ENCODE data around the gene MYB.

Gene MYB

GRCh38 chr6:135250751-135251497, 69.8 kb downstream of the MYB start:
- no peak for DNase-seq (ENCODE audit: low read depth, low spot score)

DNA sequence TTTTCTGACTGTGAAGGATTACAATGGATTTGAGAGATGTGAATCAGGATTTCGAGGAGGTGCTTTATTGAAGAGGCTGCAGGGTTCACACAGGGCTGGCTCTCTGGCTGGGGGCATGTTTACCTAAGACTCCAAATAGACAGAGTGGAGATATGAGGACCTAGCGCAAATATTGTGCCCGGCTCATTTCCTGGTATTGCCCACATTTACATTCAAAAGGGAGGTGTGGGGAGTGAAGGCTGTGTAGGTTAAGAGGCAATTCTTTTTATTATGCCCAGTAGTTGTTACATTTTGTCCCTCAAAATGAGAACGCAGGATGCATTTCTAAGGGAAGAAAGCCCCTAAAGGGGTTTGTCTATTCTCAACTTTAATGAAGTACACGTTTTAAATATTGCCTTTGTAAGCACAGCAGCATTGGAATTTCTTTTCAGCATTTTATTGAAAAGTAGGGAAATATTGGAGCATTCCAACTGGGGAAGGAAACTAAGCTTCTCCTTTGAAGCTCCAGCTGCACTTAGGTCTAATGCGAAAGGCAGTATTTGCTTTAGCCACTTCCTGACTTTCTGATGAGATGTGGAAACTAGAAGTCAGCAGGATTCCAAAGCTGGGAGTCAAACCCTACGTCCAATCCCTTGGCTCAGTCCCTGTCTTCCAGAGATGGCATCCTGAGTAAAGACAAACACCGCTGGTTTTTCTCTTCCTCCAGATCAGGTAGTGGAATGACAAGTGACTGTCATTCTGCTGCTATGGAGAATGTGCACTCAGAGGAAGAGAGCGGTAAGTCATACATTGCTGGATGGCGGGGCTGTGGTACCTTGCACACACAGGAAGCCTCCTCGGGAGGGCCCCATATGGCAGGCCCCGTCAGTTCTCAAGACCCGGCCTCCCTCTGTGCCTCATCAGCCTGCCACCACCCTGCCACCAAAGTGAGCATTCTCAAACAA, 70.7 kb downstream of the MYB start:
- DNase-seq (ENCODE audit: low read depth, low spot score): no peak

- DNase-seq (ENCODE audit: low read depth, low spot score): no peak
Measured at GRCh38 chr6:135254471-135254870, 73.4 kb downstream of the MYB start.

DNA sequence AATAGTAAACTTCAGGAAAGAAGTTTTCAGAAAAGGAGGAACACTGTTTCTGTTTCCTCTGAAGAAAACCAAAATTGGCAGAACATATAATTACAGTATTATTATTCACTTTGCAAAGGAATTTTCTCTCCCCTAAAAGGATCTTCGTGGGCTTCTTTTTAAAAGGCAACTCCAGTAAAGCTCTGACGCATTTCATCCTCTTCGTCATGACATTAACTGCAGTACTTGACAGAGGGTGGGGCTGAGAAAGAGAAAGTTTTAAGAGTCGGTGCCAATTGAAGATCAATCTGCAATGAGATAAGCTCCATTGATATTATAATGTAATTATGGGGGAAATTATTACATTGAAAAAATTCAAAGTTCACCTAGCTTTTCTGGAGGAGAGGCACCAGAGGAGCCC, 75.8 kb downstream of the MYB start:
- DNase-seq (ENCODE audit: low read depth, low spot score): no peak

GRCh38 chr6:135257631-135258405, 76.7 kb downstream of the MYB start:
- no peak for DNase-seq (ENCODE audit: low read depth, low spot score)

DNA sequence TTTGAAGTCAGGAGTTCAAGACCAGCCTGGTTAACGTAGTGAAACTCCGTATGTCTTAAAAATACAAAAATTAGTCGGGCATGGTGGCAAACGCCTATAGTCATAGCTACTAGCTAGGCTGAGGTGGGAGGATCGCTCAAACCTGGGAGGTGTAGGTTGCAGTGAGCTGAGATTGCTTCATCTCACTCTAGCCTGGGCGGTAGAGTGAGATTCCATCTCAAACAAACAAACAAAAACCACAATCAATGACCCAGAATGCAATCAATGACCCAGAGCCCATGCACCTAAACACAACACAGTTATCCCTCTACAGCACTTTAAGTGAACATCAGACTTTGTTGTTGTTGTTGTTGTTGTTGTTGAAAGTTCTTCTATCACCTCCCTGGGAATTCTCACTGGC, 77.9 kb downstream of the MYB start:
- no peak for DNase-seq (ENCODE audit: low read depth, low spot score)

DNA sequence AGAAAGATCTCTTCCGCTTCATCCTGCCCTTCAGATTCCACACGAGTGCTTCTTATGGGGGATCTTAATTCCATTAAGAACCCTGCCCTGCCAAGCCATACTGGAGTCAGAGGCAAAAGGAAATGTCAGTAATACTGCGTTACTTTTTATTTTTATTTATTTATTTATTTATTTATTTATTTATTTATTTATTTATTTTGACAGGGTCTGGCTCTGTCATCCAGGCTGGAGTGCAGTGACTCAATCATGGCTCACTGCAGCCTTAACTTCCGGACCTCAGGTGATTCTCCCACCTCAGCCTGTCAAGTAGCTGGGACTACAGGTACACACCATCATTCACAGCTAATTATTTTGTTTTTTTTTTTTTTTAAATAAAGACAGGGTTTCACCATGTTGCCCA, 79.5 kb downstream of the MYB start:
- no peak for DNase-seq (ENCODE audit: low read depth, low spot score)

- DNase-seq (ENCODE audit: low read depth, low spot score): no peak
Measured at GRCh38 chr6:135261872-135262725, 81.0 kb downstream of the MYB start.

- no peak for DNase-seq (ENCODE audit: low read depth, low spot score)
Measured at GRCh38 chr6:135265278-135265677, 84.2 kb downstream of the MYB start.

DNA sequence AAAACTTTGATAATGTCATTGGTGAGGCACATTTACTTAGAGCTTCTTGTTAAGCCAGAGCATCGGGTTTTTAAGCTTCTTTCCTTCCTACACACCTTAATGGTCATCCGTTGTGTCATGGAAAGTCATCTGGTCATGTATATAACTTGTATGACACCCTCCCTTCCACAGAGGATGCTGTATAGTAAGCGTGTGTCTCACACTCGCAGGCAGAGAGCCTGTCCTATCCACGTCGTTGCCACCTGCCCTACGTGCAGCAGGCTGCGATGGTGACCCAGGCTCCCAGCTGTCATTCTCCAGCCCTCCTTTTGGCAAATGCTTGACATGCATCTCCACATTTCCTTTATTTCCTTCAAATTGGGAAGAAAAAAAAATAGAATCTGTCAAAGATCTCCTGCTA, 85.6 kb downstream of the MYB start:
- DNase-seq (ENCODE audit: low read depth, low spot score): no peak

DNA sequence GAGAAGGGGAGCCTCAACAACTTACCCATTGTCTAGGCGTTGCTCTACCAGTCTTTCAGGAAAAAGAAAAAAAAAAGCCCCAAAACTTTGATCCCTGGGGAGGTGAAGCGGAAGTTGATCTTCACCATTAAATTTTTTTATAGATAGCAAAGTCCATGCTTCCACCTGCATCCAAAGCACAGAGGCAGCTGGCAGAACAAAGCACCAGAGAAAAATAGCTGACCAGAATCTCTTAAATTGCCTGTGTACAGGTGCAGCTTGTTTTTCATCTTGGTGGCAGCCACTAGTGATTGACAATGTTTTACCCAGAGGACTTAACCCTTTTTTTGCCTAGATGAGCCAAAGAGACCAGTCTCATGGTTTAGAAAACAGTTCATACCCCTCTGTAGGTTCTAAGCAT, 86.0 kb downstream of the MYB start:
- DNase-seq (ENCODE audit: low read depth, low spot score): no peak

DNA sequence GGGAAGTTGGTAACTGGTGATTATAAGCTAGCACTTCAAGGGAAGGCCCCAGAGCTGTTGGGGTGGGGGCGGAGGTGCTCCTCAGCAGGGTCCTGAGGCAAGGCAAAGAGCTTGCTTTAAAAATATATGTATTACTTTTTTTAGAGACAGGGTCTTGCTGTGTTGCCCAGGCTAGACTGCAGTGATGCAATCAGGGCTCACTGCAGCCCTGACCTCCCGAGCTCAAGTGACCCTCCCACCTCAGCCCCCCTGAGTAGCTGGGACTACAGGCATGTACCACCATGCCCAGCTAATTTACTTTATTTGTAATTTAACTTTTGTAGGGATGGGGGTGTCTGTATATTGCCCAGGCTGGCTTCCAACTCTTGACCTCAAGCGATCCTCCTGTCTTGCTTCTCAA, 87.2 kb downstream of the MYB start:
- DNase-seq (ENCODE audit: low read depth, low spot score): no peak

GRCh38 chr6:135268740-135269139, 87.6 kb downstream of the MYB start:
- no peak for DNase-seq (ENCODE audit: low read depth, low spot score)
